HepG2 (cell line): ENCODE results near the gene TMEM167B. TPM values are rescaled to one million over a fixed set of nuclear protein-coding genes. Genes with fewer than 3 reads are reported as not detected.

Experiments used
- AHDC1 ChIP-seq: sonication (generic); formaldehyde crosslinking; IDR thresholded peaks from 2 replicates; pipeline ENCODE4 v1.5.1; 2020; ENCODE audit warnings: mild to moderate bottlenecking, missing genetic modification reagents, borderline replicate concordance
- ARID5B ChIP-seq: IDR thresholded peaks from 2 replicates; pipeline ENCODE4 v1.4.0; 2020; ENCODE audit warnings: mild to moderate bottlenecking, missing genetic modification reagents
- CENPBD1 ChIP-seq: sonication (generic); formaldehyde crosslinking; IDR thresholded peaks from 2 replicates; pipeline ENCODE4 v1.8.0; 2022; ENCODE audit warnings: missing genetic modification reagents, low read depth, mild to moderate bottlenecking, borderline replicate concordance
- KDM4B ChIP-seq: sonication (generic); formaldehyde crosslinking; IDR thresholded peaks from 2 replicates; pipeline ENCODE4 v1.4.0; 2020; ENCODE audit warnings: missing genetic modification reagents
- MBNL3 ChIP-seq: fragments of 250-450 bp; sonication (Bioruptor Pico); conservative IDR thresholded peaks from 2 replicates; pipeline ENCODE4 v1.8.0; 2022; ENCODE audit warnings: mild to moderate bottlenecking, inconsistent platforms
- MEIS2 ChIP-seq: sonication (generic); formaldehyde crosslinking; IDR thresholded peaks from 2 replicates; pipeline ENCODE4 v1.9.0; 2021; ENCODE audit warnings: mild to moderate bottlenecking, missing genetic modification reagents
- MTERF4 ChIP-seq: sonication (generic); formaldehyde crosslinking; IDR thresholded peaks from 2 replicates; pipeline ENCODE4 v1.8.0; 2023; ENCODE audit warnings: mild to moderate bottlenecking, missing genetic modification reagents
- RAD21 ChIP-seq: fragments of 450-650 bp; formaldehyde crosslinking; IDR thresholded peaks from 2 replicates; pipeline ENCODE4 v1.5.0; 2020; ENCODE audit warnings: mild to moderate bottlenecking
- SRSF4 ChIP-seq: fragments of 200-400 bp; formaldehyde crosslinking; IDR thresholded peaks from one replicate; pipeline ENCODE4 v1.6.1; 2018; ENCODE audit warnings: mild to moderate bottlenecking, low read depth, low read length, moderate library complexity; ENCODE audit not compliant: poor library complexity, severe bottlenecking
- ZBTB34 ChIP-seq: sonication (generic); formaldehyde crosslinking; IDR thresholded peaks from 2 replicates; pipeline ENCODE4 v1.8.0; 2022; ENCODE audit warnings: mild to moderate bottlenecking, missing genetic modification reagents
- ZNF12 ChIP-seq: sonication (generic); formaldehyde crosslinking; IDR thresholded peaks from 2 replicates; pipeline ENCODE4 v1.5.0; 2020; ENCODE audit warnings: missing genetic modification reagents
- ZNF143 ChIP-seq: sonication (generic); formaldehyde crosslinking; IDR thresholded peaks from 2 replicates; pipeline ENCODE4 v1.4.0; 2020; ENCODE audit warnings: missing genetic modification reagents
- ZNF329 ChIP-seq: sonication (generic); formaldehyde crosslinking; IDR thresholded peaks from 2 replicates; pipeline ENCODE4 v1.9.0; 2021; ENCODE audit warnings: low read depth, mild to moderate bottlenecking, missing genetic modification reagents
- ZNF430 ChIP-seq: sonication (generic); formaldehyde crosslinking; IDR thresholded peaks from 2 replicates; pipeline ENCODE4 v1.9.0; 2021; ENCODE audit warnings: mild to moderate bottlenecking, missing genetic modification reagents
- ZNF777 ChIP-seq: sonication (generic); formaldehyde crosslinking; IDR thresholded peaks from 2 replicates; pipeline ENCODE4 v1.4.0; 2020; ENCODE audit warnings: missing genetic modification reagents
- polyA plus RNA-seq, 8 experiments: library from polyadenylated mRNA; depleted of rRNA in 3 of 8; stranded (reverse) in 7 of 8; unstranded in 1 of 8; fragments of >200 nt; fragmentation: Illumina TruSeq in 4 of 8; extraction: Trizol in 4 of 8; gene quantifications; 2 replicates each; pipeline versions ENCODE4 v1.2.1 to v1.2.3, GENCODE V29; 2011 to 2016; ENCODE audit warnings: low read depth in 4 of 8, missing spikeins in 1 of 8, mixed read lengths in 1 of 8; ENCODE audit not compliant: insufficient read depth in 1 of 8
- total RNA-seq, 5 experiments: library from RNA; depleted of rRNA; stranded (reverse); fragments of >200 nt; fragmentation: Illumina TruSeq; extraction: Trizol; gene quantifications; 2 replicates each; pipeline ENCODE4 v1.2.3, GENCODE V29; 2016; ENCODE audit warnings: low read depth in 1 of 5

Gene TMEM167B
- total and polyA plus RNA-seq, 2 of the 13 experiments (the other 11 are each of a cell fraction or from before 2014, with no cell fraction given): 9.5 to 22.4 TPM

- peak; percentile 87 for TF ChIP-seq KDM4B (CRISPR knock-in tag)
- no peak for TF ChIP-seq ZBTB34
- TF ChIP-seq ZNF777: 0 out of 2 replicates have a peak, but pooled peaks have one; percentile 57
- peak; percentile 14; the same call in 1 of the 2 replicates for TF ChIP-seq RAD21 (CRISPR knock-in tag)
- TF ChIP-seq SRSF4: peak; percentile 45
- peak; percentile 74 for TF ChIP-seq ZNF12 (CRISPR knock-in tag)
- peak; percentile 93 for TF ChIP-seq MTERF4 (CRISPR knock-in tag)
- no peak; the same call in 1 of the 2 replicates for TF ChIP-seq ZNF329 (CRISPR knock-in tag)
- no peak for TF ChIP-seq MBNL3 (CRISPR knock-in tag)
- TF ChIP-seq CENPBD1 (CRISPR knock-in tag): peak; percentile 86; the same call in 1 of the 2 replicates
- peak; percentile 93 for TF ChIP-seq ZNF143 (CRISPR knock-in tag)
- peak; percentile 79 for TF ChIP-seq ARID5B
- TF ChIP-seq ZNF430 (CRISPR knock-in tag): peak; percentile 99
- TF ChIP-seq AHDC1: peak; percentile 63; the same call in 1 of the 2 replicates
- TF ChIP-seq MEIS2: no peak; the same call in 1 of the 2 replicates
Measured at GRCh38 chr1:109099938-109100773, 9.6 kb downstream of the TMEM167B start (continued).
